Ovary (tissue), 9 donors: ENCODE data around the gene ZNF560. TPM values are rescaled to one million over a fixed set of nuclear protein-coding genes. Genes with fewer than 3 reads are reported as not detected.

Experiments
- DNase-seq, 5 donors: peaks; one replicate each; pipeline ENCODE4 v3.0.0-alpha.2; 2019 to 2020
- H3K27ac ChIP-seq, 2 donors: fragments of 200-600 bp; one replicate each; pipeline versions ENCODE4 v1.5.1 to v1.8.0; 2019 to 2022
- H3K27me3 ChIP-seq: fragments of 200-600 bp; one replicate; pipeline ENCODE4 v1.8.0; 2022
- H3K36me3 ChIP-seq: fragments of 200-600 bp; sonication (generic); one replicate; pipeline ENCODE4 v1.5.1; 2019
- H3K4me1 ChIP-seq: one replicate; pipeline ENCODE4 v1.8.1; 2013; ENCODE audit warnings: mild to moderate bottlenecking, moderate library complexity; ENCODE audit not compliant: insufficient read depth
- H3K4me3 ChIP-seq: fragments of 200-600 bp; sonication (generic); one replicate; pipeline ENCODE4 v1.5.1; 2017
- H3K9me3 ChIP-seq, 2 donors: fragments of 200-600 bp in 1 of 2; sonication (generic) in 1 of 2; one replicate each; pipeline versions ENCODE4 v1.5.1 to v1.8.1; 2013 to 2019; ENCODE audit warnings: mild to moderate bottlenecking in 1 of 2, moderate library complexity in 1 of 2
- CTCF ChIP-seq, 3 donors: fragments of 450-650 bp in 2 of 3; fragments of 200-600 bp in 1 of 3; IDR thresholded peaks; one replicate each; pipeline versions ENCODE4 v1.5.1 to v1.8.0; 2016 to 2022; ENCODE audit warnings: antibody characterized with exemption in 3 of 3, mild to moderate bottlenecking in 1 of 3
- EP300 ChIP-seq: sonication (generic); formaldehyde crosslinking; IDR thresholded peaks from one replicate; pipeline ENCODE4 v1.6.1; 2017; ENCODE audit warnings: antibody characterized with exemption
- POLR2A ChIP-seq: fragments of 450-650 bp; IDR thresholded peaks from one replicate; pipeline ENCODE4 v1.6.1; 2017; ENCODE audit warnings: antibody characterized with exemption, mild to moderate bottlenecking, moderate library complexity
- WGBS, 3 donors: extraction: QIAGEN DNeasy Blood & Tissue Kit in 1 of 3; methylation state at CpG; one replicate each; pipeline versions ENCODE4 v1.1.5 to v1.1.7; 2013 to 2017; 5-methylcytosine and 5-hydroxymethylcytosine counted together
- intact Hi-C, 4 donors: fragments of 100-400 bp; cut with DNase I; formaldehyde crosslinking; loops; one replicate each; pipeline versions ENCODE4 v1.11.0 to v1.15.1; 2022 to 2023
- polyA plus RNA-seq, 2 donors: library from polyadenylated mRNA; stranded (reverse); fragments of 200-250 nt in 1 of 2; fragments of 350-450 nt in 1 of 2; fragmentation: Illumina TruSeq in 1 of 2; extraction: RNeasy Lipid Tissue Mini Kit (QIAGEN cat#74804) in 1 of 2; gene quantifications; one replicate each; pipeline ENCODE4 v1.2.3, GENCODE V29; 2013 to 2014
- total RNA-seq, 7 donors: library from RNA; depleted of rRNA in 2 of 7; stranded (reverse); fragments of >200 nt in 2 of 7; fragmentation: NEBNext Ultra II Directional in 3 of 7; extraction: Animal tissue kit (Norgen Biotek cat#: 25700) in 3 of 7; gene quantifications; one replicate each; pipeline versions ENCODE4 v1.1.0 to v1.2.4, GENCODE V29; 2016 to 2023
- donor health status: DM: no; HTN: no; CAD: no; lungs with moderate emphysema.
- donor health status: DM: no; HTN: no; CAD: no.
- donor health status: Bipolar disorder and iron deficiency.
- donor health status: DM: yes; HTN: yes; CAD: no.
- donor health status: DM: no; HTN: no; CAD: no.
- donor health status: DM: yes; HTN: yes; CAD: no.

Gene ZNF560
- total and polyA plus RNA-seq, 9 donors, result 0.07 to 0.38 (median 0.22) TPM; not detected in 3

GRCh38 chr19:9474975-9475374 is 23.4 kb downstream of the ZNF560 start:
- TF ChIP-seq POLR2A (no peak), CTCF (IDR thresholded peaks at IDR 0.05) (no peak), EP300 (no peak)
- no peaks in the 10 kb centered on the region for H3K9me3 ChIP-seq

GRCh38 chr19:9467161-9467560 is 31.3 kb downstream of the ZNF560 start:
- peaks cover 0 to 13% of the 10 kb centered on the region in 2 donors for H3K9me3 ChIP-seq
- intact Hi-C loops, result no loop called here
- H3K36me3 ChIP-seq, result no peaks in the 10 kb centered on the region
- no peaks in the 10 kb centered on the region for H3K4me1 ChIP-seq
- TF ChIP-seq EP300 (no peak), POLR2A (no peak), CTCF (IDR thresholded peaks at IDR 0.05) (no peak)
- H3K27me3 ChIP-seq, result no peaks in the 10 kb centered on the region
- no peak for DNase-seq
- WGBS, 3 donors, result 90% methylated on average over 7 of the region's 7 CpGs
- no peak overlapping the region for H3K27ac ChIP-seq
- no peak overlapping the region for H3K4me3 ChIP-seq

More at GRCh38 chr19:9474975-9475374, 23.4 kb downstream of the ZNF560 start:
- H3K27ac ChIP-seq, result no peak overlapping the region
- H3K4me3 ChIP-seq, result no peak overlapping the region
- intact Hi-C loops, result no loop called here
- no peaks in the 10 kb centered on the region for H3K36me3 ChIP-seq
- no peak for DNase-seq
- no peaks in the 10 kb centered on the region for H3K4me1 ChIP-seq
- H3K27me3 ChIP-seq, result no peaks in the 10 kb centered on the region

DNA sequence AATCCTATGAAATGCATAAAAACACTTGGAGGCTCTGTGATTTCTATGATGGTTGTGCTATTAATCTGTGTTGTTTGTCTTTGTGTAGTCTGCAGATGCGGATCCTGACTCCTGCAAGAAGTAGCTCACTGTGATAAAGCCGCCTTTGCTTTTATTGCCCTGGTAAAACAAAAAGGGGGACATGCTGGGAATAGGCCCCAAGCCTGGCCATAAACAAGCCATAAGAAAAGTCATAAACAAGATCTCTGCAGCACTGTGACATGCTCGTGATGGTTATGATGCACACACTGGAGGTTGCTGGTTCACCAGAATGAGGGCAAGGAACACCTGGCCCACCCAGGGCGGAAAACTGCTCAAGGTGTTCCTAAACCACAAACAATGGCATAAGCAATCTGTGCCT is 36.5 kb downstream of the ZNF560 start:
- H3K4me3 ChIP-seq, result no peak overlapping the region
- H3K27ac ChIP-seq, result no peak overlapping the region
- TF ChIP-seq POLR2A (no peak), CTCF (IDR thresholded peaks at IDR 0.05) (no peak), EP300 (no peak)
- intact Hi-C loops, result no loop called here
- peaks cover 0 to 17% of the 10 kb centered on the region in 2 donors for H3K9me3 ChIP-seq
- DNase-seq, result no peak
- 88 to 92% (median 90%) methylated on average over 4 of the region's 4 CpGs for WGBS, 3 donors
- H3K27me3 ChIP-seq, result no peaks in the 10 kb centered on the region
- no peaks in the 10 kb centered on the region for H3K4me1 ChIP-seq
- H3K36me3 ChIP-seq, result no peaks in the 10 kb centered on the region

- 67 to 81% (median 69%) methylated on average over 13 of the region's 13 CpGs for WGBS, 3 donors
- Histone ChIP-seq H3K4me3 (no peak overlapping the region), H3K27ac (no peak overlapping the region), H3K4me1 (no peaks in the 10 kb centered on the region), H3K9me3 (peaks cover 0 to 10% of the 10 kb centered on the region in 2 donors), H3K36me3 (no peaks in the 10 kb centered on the region), H3K27me3 (no peaks in the 10 kb centered on the region)
- TF ChIP-seq CTCF (IDR thresholded peaks at IDR 0.05) (no peak), POLR2A (no peak), EP300 (no peak)
- DNase-seq, result no peak
- intact Hi-C loops, result no loop called here
These were observed 42.3 kb downstream of the ZNF560 start for GRCh38 chr19:9456018-9456689.
